GM19351 (cell line): ENCODE results near the gene OLFML2B.

Source experiments
- ATAC-seq: cut with Tn5 transposase; IDR thresholded peaks from one replicate; pipeline ENCODE4 v1.9.1; 2021; ENCODE audit warnings: mild to moderate bottlenecking, moderate library complexity; ENCODE audit not compliant: unreplicated experiment

OLFML2B gene

DNA sequence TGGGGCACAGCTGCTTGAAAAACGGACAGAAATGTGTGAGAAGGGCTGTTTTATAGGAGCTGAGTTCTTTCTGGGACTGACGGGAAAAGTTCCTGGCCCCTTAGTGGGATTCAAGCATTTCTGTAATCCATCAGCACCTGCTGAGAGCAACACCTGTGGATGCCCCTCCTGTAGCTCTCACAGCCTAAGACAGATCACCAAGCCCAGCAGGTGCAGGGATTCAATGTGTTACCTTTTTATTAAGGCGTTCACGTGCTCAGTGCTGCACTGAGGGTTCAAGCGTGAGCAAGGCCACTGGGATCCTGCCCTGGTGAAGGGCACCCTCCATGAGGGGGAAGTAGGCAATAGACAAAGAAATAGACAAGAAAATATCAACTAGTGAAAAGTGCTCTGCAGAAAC lies 14.9 kb downstream of the OLFML2B start:
- no peak for ATAC-seq

DNA sequence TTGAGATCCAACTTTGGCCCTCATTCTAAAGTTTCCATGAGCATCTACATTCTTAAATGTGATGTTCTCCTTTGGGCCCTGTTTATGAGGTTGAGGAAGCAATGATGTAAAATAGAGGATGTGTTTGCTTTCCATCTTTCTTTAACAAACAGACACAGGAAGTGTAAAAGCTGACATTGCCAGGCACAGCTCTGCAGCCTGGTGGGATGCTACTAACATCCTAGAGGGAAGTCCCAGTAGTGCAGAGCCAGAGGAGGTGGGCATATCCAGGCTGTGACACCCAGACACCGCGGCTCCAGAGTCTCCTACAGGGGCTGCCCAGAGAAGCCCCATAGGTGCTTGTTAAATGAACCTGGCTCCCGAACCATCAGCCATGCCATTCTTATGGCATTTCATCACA lies 16.2 kb downstream of the OLFML2B start:
- no peak for ATAC-seq

GRCh38 chr1:162006081-162006480 lies 17.6 kb downstream of the OLFML2B start:
- no peak for ATAC-seq

GRCh38 chr1:162004441-162004950 lies 19.2 kb downstream of the OLFML2B start:
- no peak for ATAC-seq

- ATAC-seq: no peak
Observed at GRCh38 chr1:162003830-162004215, 19.8 kb downstream of the OLFML2B start.

GRCh38 chr1:162003061-162003829 lies 20.4 kb downstream of the OLFML2B start:
- no peak for ATAC-seq

DNA sequence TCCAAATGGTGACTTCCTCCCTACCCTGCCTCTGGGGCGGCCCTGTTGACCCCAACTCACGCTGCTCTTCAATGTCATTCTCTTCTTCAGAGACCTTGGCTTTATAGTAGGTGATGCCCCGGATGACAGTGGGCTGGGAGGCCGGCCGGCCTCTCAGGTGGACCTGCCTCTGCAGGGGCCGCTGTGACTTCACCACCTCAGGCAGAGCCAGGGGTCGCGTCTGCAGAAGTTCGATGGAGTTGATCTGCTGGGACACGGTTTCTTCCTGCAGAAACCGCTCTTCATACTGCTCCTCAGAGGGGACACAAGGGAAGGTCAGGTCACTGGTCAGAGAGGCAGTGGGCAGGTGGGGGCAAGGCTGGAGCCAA lies 23.6 kb downstream of the OLFML2B start:
- no peak for ATAC-seq

GRCh38 chr1:161999301-162000052 lies 24.2 kb downstream of the OLFML2B start:
- ATAC-seq: no peak

DNA sequence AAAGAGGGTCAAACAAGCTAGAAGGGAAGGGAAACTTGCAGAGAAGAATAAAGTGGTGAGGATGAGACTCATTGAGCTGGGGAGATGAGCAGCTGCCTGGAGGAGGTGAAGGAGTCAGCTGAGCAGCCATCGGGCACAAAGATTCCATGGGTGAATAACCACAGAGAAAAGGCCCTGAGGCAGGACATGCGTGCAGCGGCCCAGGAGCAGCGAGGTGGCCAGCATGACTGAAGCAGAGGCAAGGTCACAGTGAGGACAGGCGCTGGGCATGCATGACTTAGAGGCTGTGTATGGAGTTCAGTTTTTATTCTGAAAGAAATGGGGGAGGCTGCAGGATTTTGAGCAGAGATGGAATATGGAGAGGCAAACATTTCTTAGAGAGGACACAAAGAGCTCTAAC lies 24.9 kb downstream of the OLFML2B start:
- no peak for ATAC-seq

- no peak for ATAC-seq
Observed at GRCh38 chr1:161997152-161997551, 26.5 kb downstream of the OLFML2B start.

GRCh38 chr1:161994175-161994668 lies 29.4 kb downstream of the OLFML2B start:
- no peak for ATAC-seq

- no peak for ATAC-seq
Observed at GRCh38 chr1:161993576-161993975, 30.1 kb downstream of the OLFML2B start.

GRCh38 chr1:161989786-161990185 lies 33.9 kb downstream of the OLFML2B start:
- no peak for ATAC-seq

DNA sequence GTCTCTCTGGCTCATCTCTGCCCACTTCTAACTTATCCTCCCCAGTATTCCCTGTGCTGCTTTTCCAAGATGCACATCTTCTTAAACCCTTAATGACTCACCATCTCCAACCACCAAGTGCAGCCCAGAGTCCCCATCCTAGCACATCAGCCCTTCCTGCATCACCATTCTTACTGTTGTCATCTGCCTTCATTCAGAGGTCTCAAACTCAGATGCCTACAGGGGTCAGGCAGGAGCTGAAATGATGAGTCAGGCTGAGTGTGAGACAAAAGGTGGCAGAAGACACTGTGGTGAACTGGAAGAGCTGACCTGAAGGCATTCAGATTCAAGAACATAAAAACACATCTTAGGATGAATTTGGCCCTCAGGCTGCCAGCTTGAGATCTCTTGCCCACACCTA lies 34.6 kb downstream of the OLFML2B start:
- ATAC-seq: no peak

GRCh38 chr1:161988413-161988812 lies 35.3 kb downstream of the OLFML2B start:
- no peak for ATAC-seq

DNA sequence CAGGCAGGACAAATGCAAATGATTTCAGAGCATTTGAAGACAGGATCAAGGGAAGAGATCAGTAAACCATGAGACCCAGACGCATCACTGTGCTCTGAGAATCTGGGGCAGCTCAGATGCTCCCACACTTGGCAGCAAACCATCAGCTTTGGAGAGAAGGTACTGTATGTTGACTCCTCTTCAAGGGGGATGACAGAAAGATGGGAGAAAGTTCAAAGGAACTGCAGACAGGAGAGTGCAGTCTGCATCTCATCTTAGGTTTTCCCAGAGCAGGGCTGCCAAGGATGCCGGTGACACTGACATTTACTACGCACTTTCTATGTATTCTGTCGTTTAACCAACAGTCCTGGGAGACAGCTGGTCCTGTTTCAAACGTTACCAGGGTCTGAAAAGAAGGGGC lies 35.8 kb downstream of the OLFML2B start:
- no peak for ATAC-seq

GRCh38 chr1:161987303-161987702 lies 36.4 kb downstream of the OLFML2B start:
- no peak for ATAC-seq

- ATAC-seq: no peak
Observed at GRCh38 chr1:161986328-161986727, 37.3 kb downstream of the OLFML2B start.

DNA sequence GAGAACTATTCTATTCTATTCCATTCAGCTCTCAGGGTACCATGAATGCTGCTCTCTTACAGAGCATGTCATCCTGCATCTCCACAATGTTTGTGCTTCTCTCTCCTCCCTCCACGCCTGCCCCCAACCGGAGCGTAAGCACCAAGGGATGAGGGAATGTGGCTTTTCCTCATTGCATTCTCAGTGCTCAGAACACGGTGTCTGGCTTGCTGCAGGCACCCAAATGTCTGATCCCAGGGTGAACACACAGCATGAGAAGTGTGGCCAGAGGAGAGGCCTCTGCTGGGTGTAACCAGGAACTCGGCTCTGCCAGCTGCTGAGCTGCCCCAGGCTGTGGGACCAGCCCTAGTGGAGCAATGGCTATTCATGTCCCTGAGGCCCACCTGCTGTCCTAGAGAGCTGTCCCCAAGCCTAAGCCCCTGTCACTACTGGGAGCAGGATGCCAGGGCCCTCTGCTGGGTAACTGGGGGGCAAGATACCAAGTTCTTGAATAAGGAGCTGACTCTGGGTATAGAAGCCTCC lies 38.3 kb downstream of the OLFML2B start:
- ATAC-seq: no peak

DNA sequence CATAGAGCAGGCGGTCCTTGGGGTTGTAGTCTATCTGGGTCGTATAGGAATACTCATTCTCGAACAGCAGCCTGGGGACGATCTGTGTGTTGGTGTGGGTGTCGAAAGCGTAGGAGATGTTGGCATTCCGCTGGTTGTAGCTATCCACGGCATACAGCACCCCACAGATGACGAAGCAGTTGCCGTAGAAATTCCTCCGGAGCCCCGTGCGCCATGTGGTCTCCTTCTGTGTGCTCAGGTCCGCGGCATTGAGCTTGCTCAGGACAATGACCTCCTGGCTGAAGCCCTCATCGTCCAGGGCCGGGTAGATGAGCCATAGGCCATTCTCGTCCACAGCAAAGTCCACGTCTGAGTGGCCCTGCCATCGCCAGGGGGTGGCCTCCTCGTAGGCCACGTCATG lies 39.9 kb downstream of the OLFML2B start:
- ATAC-seq: no peak

GRCh38 chr1:161982917-161983316 lies 40.8 kb downstream of the OLFML2B start:
- ATAC-seq: no peak

- no peak for ATAC-seq
Observed at GRCh38 chr1:161982507-161982895, 41.2 kb downstream of the OLFML2B start.
